Small intestine (tissue), 7 donors: Measurements from ENCODE around the gene RERE. TPM values are rescaled to one million over a fixed set of nuclear protein-coding genes. Genes with fewer than 3 reads are reported as not detected.

Experiments
- DNase-seq, 2 donors: peaks; one replicate each; pipeline versions ENCODE4 v3.0.0 to v3.0.0-alpha.2; 2013
- FAIRE-seq: peaks from 2 replicates; lab custom pipeline; 2012; peaks lifted over from hg19 to GRCh38; lab: Jason Lieb, UNC
- H3K27ac ChIP-seq, 3 donors: one replicate each; pipeline ENCODE4 v1.5.1; 2013; ENCODE audit warnings: low read length in 2 of 3, mild to moderate bottlenecking in 2 of 3, control low read depth in 1 of 3, inconsistent platforms in 1 of 3, low read depth in 1 of 3, moderate library complexity in 1 of 3
- H3K27me3 ChIP-seq, 3 donors: one replicate each; pipeline ENCODE4 v1.6.1; 2013; ENCODE audit warnings: low read length in 3 of 3, inconsistent platforms in 1 of 3; ENCODE audit not compliant: control insufficient read depth in 3 of 3, insufficient read depth in 3 of 3
- H3K36me3 ChIP-seq, 3 donors: one replicate each; pipeline ENCODE4 v1.6.1; 2013; ENCODE audit warnings: low read length in 3 of 3, inconsistent platforms in 1 of 3, low read depth in 1 of 3, mild to moderate bottlenecking in 1 of 3, moderate library complexity in 1 of 3; ENCODE audit not compliant: control insufficient read depth in 3 of 3, insufficient read depth in 2 of 3
- H3K4me1 ChIP-seq, 3 donors: one replicate each; pipeline ENCODE4 v1.6.1; 2013; ENCODE audit warnings: low read length in 2 of 3, inconsistent platforms in 1 of 3, low read depth in 1 of 3, mild to moderate bottlenecking in 1 of 3, moderate library complexity in 1 of 3; ENCODE audit not compliant: control insufficient read depth in 3 of 3, insufficient read depth in 2 of 3
- H3K4me3 ChIP-seq, 3 donors: one replicate each; pipeline ENCODE4 v1.5.1; 2013; ENCODE audit warnings: low read length in 3 of 3, control low read depth in 1 of 3, inconsistent platforms in 1 of 3, low read depth in 1 of 3, mild to moderate bottlenecking in 1 of 3, moderate library complexity in 1 of 3
- H3K9me3 ChIP-seq, 2 donors: one replicate each; pipeline ENCODE4 v1.6.1; 2013; ENCODE audit warnings: low read depth in 1 of 2, low read length in 1 of 2; ENCODE audit not compliant: control insufficient read depth in 2 of 2, insufficient read depth in 1 of 2
- WGBS, 3 donors: extraction: QIAGEN DNeasy Blood & Tissue Kit; methylation state at CpG; one replicate each; pipeline ENCODE4 v1.1.7; 2013; 5-methylcytosine and 5-hydroxymethylcytosine counted together
- polyA plus RNA-seq, 4 donors: library from polyadenylated mRNA; stranded (reverse) in 3 of 4; unstranded in 1 of 4; fragments of 200-250 nt in 3 of 4; fragments of 120-200 nt in 1 of 4; gene quantifications; one replicate each; pipeline versions ENCODE4 v1.2.1 to v1.2.3, GENCODE V29; 2013
- donor health status: healthy with polysubstance abuse.
- donor health status: control.
- donor health status: control.
- donor health status: Bipolar disorder and iron deficiency.
- donor health status: healthy.

The RERE gene
- polyA plus RNA-seq, 4 donors = 19.5 to 66.8 (median 25.8) TPM

DNA sequence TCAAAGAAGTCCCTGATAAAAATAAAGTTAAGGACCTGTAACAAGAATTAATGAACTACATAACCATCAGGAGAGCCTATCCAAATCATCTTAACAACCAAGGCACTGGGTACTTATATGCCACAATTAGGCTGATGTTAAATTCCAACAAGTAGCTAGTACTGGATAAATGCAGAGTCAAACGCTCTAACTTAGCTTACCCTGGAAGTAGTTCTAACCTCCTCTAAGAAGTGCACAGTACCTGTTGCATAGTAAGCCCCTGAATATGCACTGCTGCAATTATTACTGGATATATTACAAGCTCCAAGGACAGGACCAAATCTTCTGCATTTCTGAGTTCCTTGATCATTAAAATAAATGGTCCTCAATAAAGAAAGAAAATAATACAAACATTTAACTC is 125.8 kb downstream of the RERE start:
- Histone ChIP-seq H3K4me1 (peaks cover 0 to 3% (median 0%) of the 10 kb centered on the region in 3 donors), H3K36me3 (no peaks in the 10 kb centered on the region), H3K9me3 (peaks cover 0 to 5% of the 10 kb centered on the region in 2 donors), H3K4me3 (no peak overlapping the region), H3K27me3 (no peaks in the 10 kb centered on the region), H3K27ac (no peak overlapping the region)
- DNase-seq = no peak
- no peak for FAIRE-seq
- WGBS, 3 donors = 92 to 95% (median 93%) methylated on average over 1 of the region's 1 CpG

DNA sequence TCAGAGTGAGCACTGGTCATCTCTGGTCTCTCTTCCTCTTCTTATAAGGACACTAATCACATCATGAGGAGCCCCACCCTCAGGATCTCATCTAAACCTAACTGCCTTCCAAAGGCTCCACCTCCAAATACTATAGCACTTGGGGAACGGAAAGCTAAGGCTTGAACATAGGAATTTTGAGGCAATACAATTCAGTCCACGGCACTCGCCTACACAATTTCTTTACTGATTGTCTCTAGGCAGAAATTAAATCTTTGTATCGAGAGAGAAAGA is 127.3 kb downstream of the RERE start:
- WGBS, 3 donors = 98% methylated on average over 4 of the region's 4 CpGs
- DNase-seq (no peak), FAIRE-seq (no peak)
- Histone ChIP-seq H3K4me3 (no peak overlapping the region), H3K36me3 (no peaks in the 10 kb centered on the region), H3K9me3 (peaks cover 0 to 5% of the 10 kb centered on the region in 2 donors), H3K27ac (no peak overlapping the region), H3K4me1 (peaks cover 0 to 3% (median 0%) of the 10 kb centered on the region in 3 donors), H3K27me3 (no peaks in the 10 kb centered on the region)

DNA sequence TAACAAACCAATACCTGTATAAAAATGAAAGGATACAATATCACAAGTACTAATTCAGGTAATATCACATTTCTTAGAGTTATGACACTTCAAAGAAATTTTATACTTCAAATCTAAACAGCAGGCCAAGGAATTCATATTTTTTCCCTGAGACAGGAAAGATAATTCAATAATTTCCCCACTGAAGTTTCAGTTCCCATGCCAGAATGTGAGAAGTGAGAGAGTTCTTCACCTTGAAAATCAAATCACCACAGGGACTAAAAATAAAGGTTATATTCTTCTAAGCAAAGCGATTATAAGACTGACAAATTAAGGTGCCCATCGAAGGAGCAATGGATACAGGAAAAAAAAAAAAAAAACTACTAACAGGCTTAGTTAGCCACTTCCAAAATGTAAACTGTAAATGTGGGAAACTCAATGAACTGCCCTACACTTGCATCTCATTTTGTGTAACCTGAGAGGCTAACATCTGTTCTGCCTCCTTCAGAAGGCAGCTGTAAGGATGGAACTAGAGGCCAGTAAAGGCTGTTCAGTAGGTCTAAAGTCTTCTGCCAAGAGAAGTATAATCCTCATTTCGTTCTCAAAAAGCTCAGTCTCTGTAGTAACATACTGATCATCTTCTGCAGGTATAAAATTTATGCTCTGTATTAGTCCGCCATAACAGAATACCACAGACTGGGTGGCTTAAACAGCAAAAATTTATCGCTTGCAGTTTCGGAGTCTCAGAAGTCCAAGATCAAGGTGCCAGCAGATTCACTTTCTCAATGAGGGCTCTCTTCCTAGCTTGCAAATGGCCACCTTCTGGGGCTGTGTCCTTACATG is 127.8 kb downstream of the RERE start:
- DNase-seq = no peak
- Histone ChIP-seq H3K36me3 (no peaks in the 10 kb centered on the region), H3K4me3 (no peak overlapping the region), H3K4me1 (peaks cover 0 to 3% (median 0%) of the 10 kb centered on the region in 3 donors), H3K27me3 (no peaks in the 10 kb centered on the region), H3K9me3 (peaks cover 0 to 5% of the 10 kb centered on the region in 2 donors), H3K27ac (no peak overlapping the region)
- WGBS, 3 donors = 86 to 98% (median 94%) methylated on average over 6 of the region's 6 CpGs
- FAIRE-seq = no peak

DNA sequence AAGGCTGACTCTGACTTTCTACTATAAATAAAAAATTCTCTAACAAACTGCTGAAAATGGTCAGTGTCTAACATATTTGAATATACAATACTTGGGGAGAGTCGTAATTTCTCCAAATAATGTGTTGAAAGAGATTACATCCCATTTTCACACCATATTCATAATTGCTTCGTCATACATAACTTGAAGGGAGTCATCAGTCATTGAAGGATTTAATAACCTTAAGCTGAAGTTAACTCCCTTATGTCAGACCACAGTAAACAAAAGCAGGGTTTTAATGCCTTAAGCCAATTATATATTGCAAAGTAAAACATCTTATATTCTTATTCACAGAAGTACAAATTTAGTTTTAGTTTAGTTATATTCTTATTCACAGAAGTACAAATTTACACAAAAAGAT is 129.9 kb downstream of the RERE start:
- no peak overlapping the region for H3K27ac ChIP-seq
- no peaks in the 10 kb centered on the region for H3K36me3 ChIP-seq
- H3K4me3 ChIP-seq = no peak overlapping the region
- no peaks in the 10 kb centered on the region for H3K27me3 ChIP-seq
- peaks cover 0 to 5% of the 10 kb centered on the region in 2 donors for H3K9me3 ChIP-seq
- DNase-seq (no peak), FAIRE-seq (no peak)
- 75 to 89% (median 88%) methylated on average over 2 of the region's 2 CpGs for WGBS, 3 donors
- H3K4me1 ChIP-seq = peaks cover 0 to 3% (median 0%) of the 10 kb centered on the region in 3 donors

DNA sequence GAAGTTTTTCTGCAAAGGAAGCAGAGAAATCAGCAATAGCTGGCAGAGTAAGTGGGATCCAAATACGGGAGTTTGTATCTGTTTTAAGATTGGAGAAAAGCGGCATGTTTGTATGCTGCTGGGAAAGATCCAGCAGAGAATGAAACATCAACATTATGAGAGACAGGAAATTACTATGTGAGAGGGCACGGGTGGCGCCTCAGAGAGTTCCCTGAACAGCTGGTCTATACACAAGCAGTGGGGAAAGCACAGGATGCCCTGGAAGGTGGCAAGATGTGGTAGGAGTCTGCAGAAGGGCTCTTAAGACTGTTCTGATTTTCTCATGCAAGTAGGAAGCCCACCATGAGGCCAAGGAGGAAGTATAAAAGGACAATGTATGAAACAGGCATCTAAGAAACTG is 130.4 kb downstream of the RERE start:
- peak in 1 of 2 donors; percentile 26 for DNase-seq
- H3K27me3 ChIP-seq = no peaks in the 10 kb centered on the region
- H3K4me3 ChIP-seq = no peak overlapping the region
- peaks cover 0 to 3% (median 0%) of the 10 kb centered on the region in 3 donors for H3K4me1 ChIP-seq
- H3K36me3 ChIP-seq = no peaks in the 10 kb centered on the region
- peaks cover 0 to 5% of the 10 kb centered on the region in 2 donors for H3K9me3 ChIP-seq
- WGBS, 3 donors = 37 to 55% (median 54%) methylated on average over 4 of the region's 4 CpGs
- peak overlapping the region in 2 of 3 donors; percentile 8 to 70 for H3K27ac ChIP-seq
- FAIRE-seq = no peak

DNA sequence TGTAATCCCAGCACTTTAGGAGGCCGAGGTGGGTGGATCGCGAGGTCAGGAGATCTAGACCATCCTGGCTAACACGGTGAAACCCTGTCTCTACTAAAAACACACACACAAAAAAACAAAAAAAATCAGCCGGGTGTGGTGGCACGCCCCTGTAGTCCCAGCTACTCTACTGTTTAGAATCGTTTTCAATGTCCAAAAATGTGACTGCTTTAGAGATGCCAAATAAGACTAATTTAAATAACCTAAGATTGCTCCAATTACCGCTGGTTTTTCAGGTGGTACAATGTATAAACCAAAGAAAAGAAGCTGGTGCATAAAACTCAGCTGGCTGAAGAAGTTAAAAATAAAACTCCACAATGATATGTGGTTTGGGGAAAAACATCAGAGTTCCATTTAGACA is 132.0 kb downstream of the RERE start:
- DNase-seq (no peak), FAIRE-seq (no peak)
- H3K9me3 ChIP-seq = peaks cover 0 to 5% of the 10 kb centered on the region in 2 donors
- no peaks in the 10 kb centered on the region for H3K36me3 ChIP-seq
- H3K27me3 ChIP-seq = no peaks in the 10 kb centered on the region
- H3K4me3 ChIP-seq = no peak overlapping the region
- H3K27ac ChIP-seq = no peak overlapping the region
- peaks cover 0 to 5% (median 2%) of the 10 kb centered on the region in 3 donors for H3K4me1 ChIP-seq
- WGBS, 3 donors = 76 to 83% (median 79%) methylated on average over 8 of the region's 8 CpGs

DNA sequence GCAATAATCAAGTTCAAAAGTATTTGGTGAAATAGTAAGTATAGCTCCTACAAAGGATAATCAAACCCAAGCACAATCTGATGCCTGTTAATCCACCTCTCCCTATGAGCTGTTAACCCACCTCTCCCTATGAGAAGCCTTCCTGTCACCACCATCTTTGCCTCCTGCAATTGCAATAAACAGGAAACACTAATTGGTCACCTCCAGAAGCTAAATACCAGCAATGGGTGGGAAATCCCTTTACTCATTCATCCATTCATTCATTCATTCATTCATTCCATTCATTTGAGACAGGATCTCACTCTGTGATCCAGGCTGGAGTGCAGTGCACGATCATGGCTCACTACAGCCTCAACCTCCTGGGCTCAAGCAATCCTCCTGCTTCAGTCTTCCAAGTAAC is 132.8 kb downstream of the RERE start:
- 86 to 96% (median 93%) methylated on average over 1 of the region's 1 CpG for WGBS, 3 donors
- no peaks in the 10 kb centered on the region for H3K9me3 ChIP-seq
- no peak overlapping the region for H3K27ac ChIP-seq
- no peak overlapping the region for H3K4me3 ChIP-seq
- no peaks in the 10 kb centered on the region for H3K36me3 ChIP-seq
- FAIRE-seq (no peak), DNase-seq (no peak)
- H3K4me1 ChIP-seq = peaks cover 0 to 10% (median 5%) of the 10 kb centered on the region in 3 donors
- H3K27me3 ChIP-seq = no peaks in the 10 kb centered on the region

DNA sequence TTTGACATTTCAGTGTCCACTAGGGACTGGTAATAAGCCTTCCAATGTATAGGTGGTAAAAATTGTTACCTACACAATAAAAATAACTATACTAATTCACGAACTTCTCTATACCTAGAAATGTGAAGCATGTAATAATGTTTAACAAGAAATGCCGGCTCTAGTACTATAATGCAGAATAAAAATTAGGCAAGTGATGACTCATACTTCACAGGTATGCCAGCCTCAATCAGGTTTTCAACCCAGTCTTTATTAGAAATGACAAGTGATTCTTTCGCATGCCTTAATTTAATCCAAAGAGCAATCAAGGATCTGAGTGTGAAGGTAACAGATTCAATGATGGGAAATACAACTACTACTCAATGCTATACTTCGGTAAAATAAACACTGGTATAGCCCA is 134.9 kb downstream of the RERE start:
- H3K27me3 ChIP-seq = no peaks in the 10 kb centered on the region
- no peaks in the 10 kb centered on the region for H3K9me3 ChIP-seq
- WGBS, 3 donors = 57 to 84% (median 71%) methylated on average over 4 of the region's 4 CpGs
- no peak for DNase-seq
- FAIRE-seq = no peak
- no peak overlapping the region for H3K27ac ChIP-seq
- no peak overlapping the region for H3K4me3 ChIP-seq
- H3K36me3 ChIP-seq = no peaks in the 10 kb centered on the region
- H3K4me1 ChIP-seq = peaks cover 0 to 20% (median 10%) of the 10 kb centered on the region in 3 donors
